Keratinocyte (primary cell): ENCODE measurements around the gene DPM1. TPM values are rescaled to one million over a fixed set of nuclear protein-coding genes. Genes with fewer than 3 reads are reported as not detected.
"Not testable (repeated sequence)": the region's sequence is repeated elsewhere in the genome, so short reads cannot be mapped to it uniquely, and the experiment has no call there.

Source experiments
- DNase-seq: peaks from one replicate; pipeline ENCODE4 v3.0.0-alpha.2; 2011; ENCODE audit warnings: low read depth, missing footprints, low spot score
- FAIRE-seq: peaks from 2 replicates; lab custom pipeline; 2011; peaks lifted over from hg19 to GRCh38; lab: Jason Lieb, UNC
- H2AFZ ChIP-seq: 2 replicates; pipeline ENCODE4 v1.6.0; 2012; ENCODE audit warnings: low read length, control low read depth, inconsistent platforms; ENCODE audit not compliant: control insufficient read depth
- H3K27ac ChIP-seq: 2 replicates; pipeline ENCODE4 v1.5.1; 2011; ENCODE audit warnings: low read length; ENCODE audit not compliant: control insufficient read depth, insufficient read depth
- H3K27me3 ChIP-seq: 3 replicates; pipeline ENCODE4 v1.6.0; 2011; ENCODE audit warnings: low read length; ENCODE audit not compliant: control insufficient read depth, insufficient read depth; ENCODE audit errors: extremely low read depth
- H3K36me3 ChIP-seq, 2 experiments: 2 replicates in 1 of 2; 3 replicates in 1 of 2; pipeline ENCODE4 v1.5.1; 2011; ENCODE audit warnings: low read length in 2 of 2, mild to moderate bottlenecking in 1 of 2; ENCODE audit not compliant: control insufficient read depth in 2 of 2, insufficient read depth in 2 of 2; ENCODE audit errors: extremely low read depth in 1 of 2
- H3K4me1 ChIP-seq: 3 replicates; pipeline ENCODE4 v1.5.1; 2011; ENCODE audit warnings: low read length; ENCODE audit not compliant: control insufficient read depth, insufficient read depth; ENCODE audit errors: extremely low read depth
- H3K4me2 ChIP-seq: 3 replicates; pipeline ENCODE4 v1.6.0; 2011; ENCODE audit warnings: low read depth, low read length; ENCODE audit not compliant: control insufficient read depth, insufficient read depth; ENCODE audit errors: extremely low read depth
- H3K4me3 ChIP-seq, 3 experiments: fragments of 200-600 bp in 1 of 3; sonication (generic) in 1 of 3; 2 replicates in 2 of 3; 3 replicates in 1 of 3; pipeline ENCODE4 v1.5.1; 2011 to 2016; ENCODE audit warnings: low read length in 3 of 3, mild to moderate bottlenecking in 3 of 3, control low read depth in 2 of 3, inconsistent platforms in 1 of 3, low read depth in 1 of 3, mixed read lengths in 1 of 3, mixed run types in 1 of 3, moderate library complexity in 1 of 3; ENCODE audit not compliant: control insufficient read depth in 2 of 3, insufficient read depth in 2 of 3; ENCODE audit errors: extremely low read depth in 1 of 3
- H3K79me2 ChIP-seq: 2 replicates; pipeline ENCODE4 v1.6.0; 2012; ENCODE audit warnings: low read length; ENCODE audit not compliant: control insufficient read depth, insufficient read depth
- H3K9ac ChIP-seq: 3 replicates; pipeline ENCODE4 v1.6.0; 2011; ENCODE audit warnings: low read length; ENCODE audit not compliant: control insufficient read depth, insufficient read depth; ENCODE audit errors: extremely low read depth
- H3K9me1 ChIP-seq: 3 replicates; pipeline ENCODE4 v1.6.0; 2011; ENCODE audit warnings: low read length; ENCODE audit not compliant: control insufficient read depth, insufficient read depth; ENCODE audit errors: extremely low read depth
- H3K9me3 ChIP-seq: 2 replicates; pipeline ENCODE4 v1.5.1; 2012; ENCODE audit warnings: low read depth, low read length; ENCODE audit not compliant: control insufficient read depth
- H4K20me1 ChIP-seq: 3 replicates; pipeline ENCODE4 v1.6.0; 2011; ENCODE audit warnings: low read length; ENCODE audit not compliant: control insufficient read depth, insufficient read depth; ENCODE audit errors: extremely low read depth
- EZH2 ChIP-seq: IDR thresholded peaks from one replicate; pipeline ENCODE4 v1.6.1; 2012; ENCODE audit warnings: inconsistent platforms, mild to moderate bottlenecking, low read length, moderate library complexity
- dilution Hi-C: fragments of 300-500 bp; cut with MboI; formaldehyde crosslinking; loops from one replicate; pipeline ENCODE4 v1.7.0; 2020; ENCODE audit warnings: low sequenced_read_pairs; ENCODE audit not compliant: extremely low pct_ligation_motif_present
- polyA plus RNA-seq, 5 experiments: library from polyadenylated mRNA; depleted of rRNA in 3 of 5; stranded (reverse) in 3 of 5; stranded (forward) in 1 of 5; unstranded in 1 of 5; fragments of >200 nt; gene quantifications; 1 replicate in 1 of 5; 2 replicates in 3 of 5; 3 replicates in 1 of 5; pipeline versions ENCODE4 v1.2.1 to v1.2.3, GENCODE V29; 2011 to 2012; ENCODE audit warnings: missing spikeins in 2 of 5, low read depth in 1 of 5, low replicate concordance in 1 of 5
- TF ChIP-seq, protein P1 (sequence below), 3 experiments: IDR thresholded peaks in 1 of 3; conservative IDR thresholded peaks in 1 of 3; optimal IDR thresholded peaks in 1 of 3; 2 replicates in 2 of 3; 3 replicates in 1 of 3; pipeline versions ENCODE3 to v1.5.1; 2011; ENCODE audit warnings: low read length in 3 of 3, mild to moderate bottlenecking in 3 of 3, moderate library complexity in 2 of 3, control low read depth in 1 of 3, inconsistent platforms in 1 of 3; ENCODE audit not compliant: insufficient read depth in 2 of 3; ENCODE audit errors: extremely low read depth in 1 of 3

DPM1 gene
- polyA plus RNA-seq, 1 donor (not counting 4 experiments of a cell fraction or from before 2014, with no cell fraction given), result 99.4 TPM

DNA sequence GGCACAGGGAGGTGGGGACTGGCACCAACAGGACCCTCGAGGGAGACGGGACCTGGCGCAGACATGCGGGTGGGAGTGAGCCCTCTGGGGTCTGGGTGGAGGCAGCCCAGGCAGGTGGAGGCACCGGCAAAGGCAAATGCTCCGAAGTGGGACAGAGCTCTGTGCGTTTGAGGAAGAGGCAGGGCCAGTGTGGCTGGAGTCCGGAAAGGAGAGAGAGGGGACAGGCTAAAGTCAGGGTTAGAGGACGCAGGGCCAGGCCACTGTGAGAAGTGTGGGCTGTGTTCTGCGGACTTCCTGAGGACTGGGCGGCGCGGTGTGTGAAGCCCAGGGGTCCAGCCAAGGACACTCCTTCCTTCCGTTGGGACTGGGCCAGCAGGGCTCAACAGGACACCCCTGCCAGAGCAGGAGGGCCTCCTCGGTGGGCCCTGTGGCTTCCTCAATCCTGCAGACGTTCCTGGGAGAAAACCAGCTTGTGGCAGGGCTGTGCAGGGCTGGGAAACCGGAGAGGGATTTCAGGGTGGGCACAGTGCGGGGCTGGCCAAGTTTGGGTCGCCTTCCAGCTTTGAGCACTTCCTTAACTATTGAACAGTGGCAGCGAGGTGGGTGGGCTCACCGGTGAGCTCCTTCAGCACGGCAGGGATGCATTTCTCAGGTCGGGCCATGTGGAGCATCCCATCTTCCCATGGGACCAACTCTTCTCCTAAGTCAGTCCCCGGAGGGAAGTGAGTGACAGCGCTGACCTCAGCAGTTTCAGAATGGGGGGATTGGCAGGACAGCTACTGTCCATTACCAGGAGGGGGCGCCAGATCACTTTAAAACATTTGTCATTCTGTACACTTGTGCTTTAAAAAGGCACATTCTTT lies 22.8 kb upstream of the DPM1 start:
- dilution Hi-C loops, result no loop called here
- peak overlapping the region; percentile 58 for H3K9ac ChIP-seq
- peaks cover 33% of the 10 kb centered on the region for H3K4me1 ChIP-seq
- TF ChIP-seq, protein P1, sequence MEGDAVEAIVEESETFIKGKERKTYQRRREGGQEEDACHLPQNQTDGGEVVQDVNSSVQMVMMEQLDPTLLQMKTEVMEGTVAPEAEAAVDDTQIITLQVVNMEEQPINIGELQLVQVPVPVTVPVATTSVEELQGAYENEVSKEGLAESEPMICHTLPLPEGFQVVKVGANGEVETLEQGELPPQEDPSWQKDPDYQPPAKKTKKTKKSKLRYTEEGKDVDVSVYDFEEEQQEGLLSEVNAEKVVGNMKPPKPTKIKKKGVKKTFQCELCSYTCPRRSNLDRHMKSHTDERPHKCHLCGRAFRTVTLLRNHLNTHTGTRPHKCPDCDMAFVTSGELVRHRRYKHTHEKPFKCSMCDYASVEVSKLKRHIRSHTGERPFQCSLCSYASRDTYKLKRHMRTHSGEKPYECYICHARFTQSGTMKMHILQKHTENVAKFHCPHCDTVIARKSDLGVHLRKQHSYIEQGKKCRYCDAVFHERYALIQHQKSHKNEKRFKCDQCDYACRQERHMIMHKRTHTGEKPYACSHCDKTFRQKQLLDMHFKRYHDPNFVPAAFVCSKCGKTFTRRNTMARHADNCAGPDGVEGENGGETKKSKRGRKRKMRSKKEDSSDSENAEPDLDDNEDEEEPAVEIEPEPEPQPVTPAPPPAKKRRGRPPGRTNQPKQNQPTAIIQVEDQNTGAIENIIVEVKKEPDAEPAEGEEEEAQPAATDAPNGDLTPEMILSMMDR (optimal IDR thresholded peaks at IDR 0.05 in 1 of 3, IDR thresholded peaks at IDR 0.05 in 1 of 3, conservative IDR thresholded peaks at IDR 0.05 in 1 of 3; ENCODE audit: extremely low read depth in 1 of 3, insufficient read depth in 2 of 3, low read length in 3 of 3), result peak; percentile 73 to 92 (median 77)
- no peak for TF ChIP-seq EZH2
- H3K4me3 ChIP-seq, result no peak overlapping the region
- no peaks in the 10 kb centered on the region for H3K36me3 ChIP-seq
- peak overlapping the region; percentile 61 for H3K4me2 ChIP-seq
- no peaks in the 10 kb centered on the region for H3K79me2 ChIP-seq
- no peaks in the 10 kb centered on the region for H3K9me3 ChIP-seq
- DNase-seq (no peak), FAIRE-seq (no peak)
- H3K27ac ChIP-seq, result peak overlapping the region; percentile 55
- H4K20me1 ChIP-seq, result no peaks in the 10 kb centered on the region
- H3K27me3 ChIP-seq, result no peaks in the 10 kb centered on the region
- H2AFZ ChIP-seq, result no peak overlapping the region
- H3K9me1 ChIP-seq, result peaks cover 2% of the 10 kb centered on the region

DNA sequence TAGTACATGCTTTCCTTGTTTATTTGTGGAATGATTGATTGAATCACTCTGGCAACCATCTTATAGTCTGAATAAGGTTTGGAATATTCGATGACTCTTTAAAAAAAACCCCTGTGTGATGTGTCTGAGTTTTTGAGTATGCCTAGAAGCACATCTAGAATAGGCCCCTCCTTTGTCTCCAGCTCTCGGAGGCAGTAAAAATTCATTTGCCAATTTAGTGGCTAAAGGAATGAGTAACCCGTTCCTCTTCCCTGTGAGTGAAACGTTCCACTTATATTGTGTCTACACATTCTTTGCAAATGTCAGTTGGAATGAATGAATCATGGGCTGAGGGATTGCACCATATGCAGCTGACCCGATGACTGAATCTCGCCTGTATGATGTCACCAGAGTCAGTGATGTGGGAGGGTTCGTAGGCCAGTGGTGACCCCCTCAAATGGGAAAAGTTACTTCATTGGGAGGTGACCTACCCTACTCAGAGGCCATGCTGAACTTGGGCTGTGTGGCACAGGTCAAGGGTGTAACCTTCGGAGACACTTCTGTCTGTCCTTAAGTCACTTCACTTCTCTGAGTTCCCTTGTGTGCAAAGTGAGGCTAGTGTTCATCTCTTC lies 21.8 kb upstream of the DPM1 start:
- FAIRE-seq, result peak; percentile 64

DNA sequence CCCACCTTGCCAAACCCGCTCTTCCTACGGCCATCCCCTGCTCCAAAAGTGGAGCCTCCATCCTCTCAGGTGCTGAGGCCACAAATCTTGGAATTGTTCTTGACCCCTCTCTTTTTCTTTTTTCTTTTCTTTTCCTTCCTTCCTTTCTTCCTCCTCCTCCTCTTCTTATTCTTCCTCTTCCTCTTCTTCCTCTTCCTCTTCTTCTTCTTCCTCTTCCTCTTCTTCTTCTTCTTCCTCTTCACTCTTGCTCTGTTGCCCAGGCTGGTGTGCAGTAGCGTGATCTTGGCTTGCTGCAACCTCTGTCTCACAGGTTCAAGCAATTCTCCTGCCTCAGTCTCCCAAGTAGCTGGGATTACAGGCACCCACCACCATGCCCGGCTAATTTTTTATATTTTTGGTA lies 20.2 kb upstream of the DPM1 start:
- H3K27ac ChIP-seq, H3K79me2 ChIP-seq, H3K27me3 ChIP-seq, H3K9me3 ChIP-seq, H3K4me3 ChIP-seq, H4K20me1 ChIP-seq, H3K4me2 ChIP-seq, H3K9me1 ChIP-seq, H3K9ac ChIP-seq, FAIRE-seq, dilution Hi-C loops, H3K36me3 ChIP-seq, H2AFZ ChIP-seq, DNase-seq: not testable (repeated sequence)
- H3K4me1 ChIP-seq, result peaks cover 33% of the 10 kb centered on the region

More for the DNA sequence above, 21.8 kb upstream of the DPM1 start:
- Histone ChIP-seq H4K20me1 (no peaks in the 10 kb centered on the region), H3K4me2 (peak overlapping the region; percentile 29), H2AFZ (no peak overlapping the region), H3K4me3 (no peak overlapping the region), H3K27me3 (no peaks in the 10 kb centered on the region), H3K36me3 (no peaks in the 10 kb centered on the region), H3K79me2 (no peaks in the 10 kb centered on the region), H3K4me1 (peaks cover 33% of the 10 kb centered on the region), H3K9me3 (no peaks in the 10 kb centered on the region), H3K9me1 (peaks cover 2% of the 10 kb centered on the region), H3K27ac (peak overlapping the region; percentile 66), H3K9ac (peak overlapping the region; percentile 29)
- DNase-seq, result peak; percentile 89
- TF ChIP-seq, protein P1 (optimal IDR thresholded peaks at IDR 0.05 in 1 of 3, IDR thresholded peaks at IDR 0.05 in 1 of 3, conservative IDR thresholded peaks at IDR 0.05 in 1 of 3; ENCODE audit: extremely low read depth in 1 of 3, insufficient read depth in 2 of 3, low read length in 3 of 3), result no peak
- no peak for TF ChIP-seq EZH2
- dilution Hi-C loops, result no loop called here
